NCI-H2107 treated with DMSO at 0.1 percent for 48 hours (cell line): ENCODE data around the gene SETMAR.
"Not testable (repeated sequence)": the region's sequence is repeated elsewhere in the genome, so short reads cannot be mapped to it uniquely, and the experiment has no call there.

Experiments
- DNase-seq: peaks from one replicate; lab custom pipeline; 2025; ENCODE audit not compliant: unreplicated experiment; lab: John Stamatoyannopoulos, UW

SETMAR gene

GRCh38 chr3:4313606-4314293, 10.6 kb downstream of the SETMAR start:
- no peak for DNase-seq

GRCh38 chr3:4314688-4315087, 11.5 kb downstream of the SETMAR start:
- DNase-seq, result no peak

DNA sequence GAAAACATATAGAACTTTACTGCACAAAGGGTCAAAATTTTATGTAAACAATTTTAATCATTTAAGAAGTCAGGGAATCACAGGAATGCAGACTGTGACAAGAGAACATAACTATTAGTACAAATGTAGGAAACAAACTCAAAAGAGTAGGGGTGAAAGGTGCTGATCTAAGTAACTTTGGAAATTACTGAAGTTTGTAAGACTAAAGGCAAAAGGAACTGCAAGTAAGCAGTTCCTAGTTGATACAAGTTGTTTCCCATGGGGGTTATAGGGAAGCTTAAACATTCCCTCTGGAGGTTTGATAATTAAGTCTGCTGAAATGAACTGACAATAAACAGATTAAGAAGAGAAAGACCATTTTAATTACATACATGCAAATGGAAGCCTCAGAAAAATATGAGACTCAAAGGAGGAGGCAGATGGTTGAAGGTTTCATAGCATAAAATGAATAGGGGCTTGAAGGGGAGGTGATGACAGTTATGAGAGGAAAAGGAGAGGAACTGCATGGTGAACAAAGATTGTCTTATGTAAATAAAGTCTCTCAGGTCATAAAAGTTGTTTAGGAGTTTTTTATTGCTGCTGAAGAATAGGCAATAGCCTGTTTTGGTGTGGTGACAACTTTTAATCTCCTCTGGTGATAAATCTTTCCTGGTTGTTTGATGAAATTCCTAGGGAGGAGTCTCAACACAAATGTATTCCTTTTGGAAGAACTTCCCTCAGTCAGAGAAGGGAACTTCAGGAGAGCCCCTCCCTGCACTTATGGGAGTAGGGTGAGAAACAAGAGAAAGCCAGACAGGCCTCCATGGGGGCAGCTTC, 17.1 kb downstream of the SETMAR start:
- no peak for DNase-seq

DNA sequence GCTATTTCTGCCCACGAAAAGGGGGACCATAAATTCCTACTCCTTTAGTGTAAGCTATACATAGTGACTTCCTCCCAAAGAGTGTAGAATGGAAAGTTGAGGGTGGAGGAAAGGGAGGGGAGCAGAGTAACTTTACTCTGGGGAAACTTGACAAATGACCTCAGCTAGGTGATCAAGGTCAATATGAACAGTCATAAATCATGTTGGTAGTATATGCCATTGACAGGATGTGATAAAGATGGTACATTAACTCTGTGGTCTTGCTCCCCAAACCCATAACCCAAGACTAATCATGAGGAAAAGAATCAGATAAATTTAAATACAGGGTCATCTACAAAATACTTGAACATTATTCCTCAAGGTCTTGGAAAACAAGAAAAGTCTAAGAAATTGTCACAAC, 18.6 kb downstream of the SETMAR start:
- DNase-seq, result no peak

GRCh38 chr3:4322635-4323034, 19.5 kb downstream of the SETMAR start:
- DNase-seq, result no peak

GRCh38 chr3:4323246-4324027, 20.3 kb downstream of the SETMAR start:
- DNase-seq, result no peak

DNA sequence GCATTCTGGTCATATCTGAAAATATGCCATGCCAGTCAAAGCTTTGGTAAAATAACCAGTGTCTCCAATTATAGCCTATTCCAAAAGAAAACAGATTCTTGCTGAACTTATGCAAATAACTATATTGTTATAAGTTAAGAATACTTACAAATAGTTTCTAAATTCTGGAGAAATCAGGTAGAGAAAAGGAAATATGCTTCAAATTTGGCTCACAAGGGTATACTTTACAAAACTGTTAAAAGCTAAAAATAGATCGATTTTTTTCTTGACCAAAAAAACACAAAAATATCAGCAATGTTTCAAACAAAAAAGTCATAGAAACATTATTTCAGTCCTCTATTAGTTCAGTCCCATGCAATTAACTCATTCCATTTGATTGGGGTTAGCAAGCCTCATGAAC, 23.7 kb downstream of the SETMAR start:
- DNase-seq, result no peak

DNA sequence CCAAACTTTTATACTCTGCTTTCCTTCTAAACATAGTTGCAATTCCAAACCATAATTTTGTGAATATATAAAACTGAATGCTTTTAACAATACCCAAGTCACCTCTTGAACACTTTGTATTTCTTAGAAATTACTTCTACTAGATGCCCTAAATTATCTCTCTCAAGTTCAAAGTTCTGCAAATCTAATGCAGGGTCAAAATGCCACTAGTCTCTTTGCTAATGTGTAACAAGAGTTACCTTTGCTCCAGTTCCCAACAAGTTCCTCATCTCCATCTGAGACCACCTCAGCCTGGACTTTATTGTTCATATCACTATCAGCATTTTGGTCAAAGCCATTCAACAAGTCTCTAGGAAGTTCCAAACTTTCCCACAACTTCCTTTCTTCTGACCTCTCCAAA, 26.6 kb downstream of the SETMAR start:
- not testable (repeated sequence) for DNase-seq

DNA sequence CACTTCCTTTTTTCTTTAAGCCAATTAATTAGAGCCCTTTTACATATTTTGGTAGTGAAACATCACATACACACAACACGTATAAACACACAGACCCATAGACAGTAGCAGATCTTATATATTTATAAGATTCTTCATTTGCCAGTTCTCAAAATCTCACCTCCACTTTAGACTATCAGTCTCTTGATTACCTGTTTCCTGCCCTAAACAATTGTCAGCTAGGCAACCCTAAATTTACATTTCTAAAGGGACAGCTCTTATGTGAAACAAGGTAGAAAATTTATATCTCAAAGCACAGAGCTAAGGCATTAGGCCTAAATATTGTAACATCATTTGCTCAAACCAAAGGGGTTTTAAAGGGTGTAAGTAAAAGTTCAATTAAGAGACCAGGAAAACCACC, 28.9 kb downstream of the SETMAR start:
- no peak for DNase-seq

DNA sequence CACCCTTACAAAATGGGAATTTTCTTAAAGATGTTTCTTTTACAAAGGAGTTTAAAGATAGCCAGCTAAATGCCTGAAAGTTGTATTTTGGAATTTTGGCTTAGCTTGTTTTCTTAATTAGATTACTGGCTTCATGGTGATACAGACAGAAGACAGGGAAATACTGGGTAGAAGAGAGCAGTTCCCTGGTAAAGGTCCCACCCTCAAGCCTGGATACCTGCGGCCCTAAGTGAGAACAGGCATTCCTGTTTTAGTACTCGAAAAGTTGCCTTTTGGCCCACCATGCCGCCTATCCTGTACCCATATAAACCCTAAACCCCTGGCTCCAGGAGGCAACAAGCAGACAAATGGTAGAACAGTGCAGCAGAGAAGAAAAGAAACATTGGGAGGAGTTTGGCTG, 29.4 kb downstream of the SETMAR start:
- no peak for DNase-seq

DNA sequence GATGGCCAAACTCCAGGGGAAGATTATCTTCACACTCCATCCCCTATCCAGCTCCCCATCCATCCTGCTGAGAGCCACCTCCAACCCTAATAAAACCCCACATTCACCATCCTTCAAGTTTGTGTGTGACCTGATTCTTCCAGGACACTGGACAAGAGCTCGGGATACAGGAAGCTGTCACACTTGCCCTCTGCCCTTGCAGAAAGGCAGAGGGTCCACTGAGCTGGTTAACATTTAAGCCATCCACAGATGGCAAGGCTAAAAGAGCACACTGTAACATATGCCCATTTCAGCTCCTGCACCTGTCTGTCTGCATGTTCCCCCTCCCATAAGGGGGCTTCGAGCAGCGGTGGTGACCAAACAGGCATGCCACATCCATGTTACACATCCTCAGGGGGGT, 29.8 kb downstream of the SETMAR start:
- DNase-seq, result no peak

GRCh38 chr3:4334548-4334947, 31.4 kb downstream of the SETMAR start:
- DNase-seq, result no peak

DNA sequence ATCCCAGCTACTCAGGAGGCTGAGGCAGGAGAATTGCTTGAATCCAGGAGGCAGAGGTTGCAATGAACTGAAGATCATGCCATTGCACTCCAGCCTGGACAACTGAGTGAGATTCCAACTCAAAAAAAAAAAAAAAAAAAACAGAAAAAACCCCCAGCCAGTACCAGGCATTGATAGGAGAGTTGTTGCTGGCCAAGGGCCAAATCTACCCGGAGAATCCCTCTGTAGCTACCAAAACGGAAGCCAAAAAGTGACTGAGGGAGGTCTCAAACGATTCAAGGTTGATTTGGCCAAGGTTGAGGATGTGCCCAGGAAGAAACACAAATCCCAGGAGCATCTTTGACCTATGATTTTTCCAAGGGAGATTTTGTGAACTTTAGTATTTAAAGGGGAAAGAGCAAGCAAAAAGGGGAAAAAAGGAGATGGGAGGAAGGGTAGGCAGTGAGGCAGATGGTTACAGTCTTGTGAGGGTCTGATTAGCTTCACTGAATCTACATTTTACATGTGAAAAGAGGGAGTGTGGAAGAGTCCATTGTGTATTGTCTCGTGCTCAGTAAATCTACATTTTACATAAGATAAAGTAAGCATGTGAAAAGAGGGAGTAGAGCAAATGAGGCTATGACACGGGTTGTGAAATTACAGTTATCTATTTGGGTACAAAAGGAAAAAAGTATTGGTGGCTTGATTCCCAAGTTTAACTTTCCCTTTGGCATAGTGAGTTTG, 32.8 kb downstream of the SETMAR start:
- no peak for DNase-seq

DNA sequence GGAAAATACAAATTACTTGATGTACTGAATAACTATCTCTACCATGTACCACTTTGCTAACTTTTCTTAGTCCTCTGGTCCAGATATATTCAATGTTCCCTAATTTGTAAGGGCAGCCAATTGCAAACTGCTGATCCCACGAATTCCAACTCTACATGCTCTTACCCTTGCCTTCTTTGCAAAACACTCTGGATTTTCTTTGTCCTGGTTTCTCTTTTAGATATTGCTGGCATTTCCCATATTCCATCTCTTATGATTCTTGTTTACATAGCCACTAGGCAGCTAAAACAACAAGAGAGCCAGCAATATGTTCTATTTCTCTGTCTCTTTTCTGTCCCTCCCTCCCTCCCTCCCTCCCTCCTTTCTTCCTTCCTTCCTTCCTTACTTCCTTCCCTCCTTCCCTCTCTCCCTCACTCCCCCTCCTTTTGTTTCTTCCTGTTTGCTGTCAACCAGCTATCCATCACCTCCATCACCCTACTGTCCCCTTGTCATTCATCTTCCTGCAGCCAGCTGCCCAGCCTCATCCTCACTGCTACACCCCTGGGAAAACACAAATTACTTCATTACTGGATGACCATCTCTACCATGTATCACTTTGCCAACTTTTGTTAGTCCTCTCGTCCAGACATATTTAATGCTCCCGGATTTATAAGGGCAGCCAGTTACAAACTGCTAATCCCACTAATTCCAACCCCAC, 33.8 kb downstream of the SETMAR start:
- no peak for DNase-seq

DNA sequence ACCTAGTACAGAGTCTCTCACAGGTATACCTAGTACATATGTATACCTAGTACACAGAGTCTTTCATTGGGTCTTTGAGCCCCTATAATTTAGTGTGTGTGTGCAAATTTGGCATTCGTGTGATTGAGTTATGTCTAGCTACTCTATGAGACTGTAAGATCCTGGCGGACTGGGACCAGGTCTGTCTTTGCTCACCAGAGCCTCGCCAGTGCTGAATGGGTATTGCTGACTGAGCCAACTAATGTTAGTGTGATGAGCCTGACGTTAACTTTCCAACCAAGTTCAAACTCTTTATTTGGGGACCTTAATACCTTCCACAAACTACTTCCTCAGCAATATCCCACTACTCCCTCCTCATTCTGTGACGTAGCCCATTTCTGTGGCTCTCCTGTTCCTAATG, 35.6 kb downstream of the SETMAR start:
- no peak for DNase-seq

DNA sequence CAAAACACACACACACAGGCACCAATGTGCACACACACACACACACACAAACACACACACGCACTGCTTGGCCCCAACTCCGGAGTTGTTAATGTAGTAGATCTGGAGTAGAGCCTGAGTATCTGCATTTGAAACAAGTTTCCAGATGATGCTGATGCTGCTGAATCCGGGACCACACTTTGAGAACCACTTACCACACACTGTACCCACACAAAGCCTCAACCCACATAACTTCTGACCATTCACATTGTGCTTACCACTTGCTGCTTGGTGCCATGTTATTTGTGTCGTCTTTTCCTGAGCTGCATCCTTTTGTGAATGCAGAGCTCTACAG, 36.9 kb downstream of the SETMAR start:
- DNase-seq, result no peak

- no peak for DNase-seq
Measured at GRCh38 chr3:4340411-4341335, 37.5 kb downstream of the SETMAR start.

DNA sequence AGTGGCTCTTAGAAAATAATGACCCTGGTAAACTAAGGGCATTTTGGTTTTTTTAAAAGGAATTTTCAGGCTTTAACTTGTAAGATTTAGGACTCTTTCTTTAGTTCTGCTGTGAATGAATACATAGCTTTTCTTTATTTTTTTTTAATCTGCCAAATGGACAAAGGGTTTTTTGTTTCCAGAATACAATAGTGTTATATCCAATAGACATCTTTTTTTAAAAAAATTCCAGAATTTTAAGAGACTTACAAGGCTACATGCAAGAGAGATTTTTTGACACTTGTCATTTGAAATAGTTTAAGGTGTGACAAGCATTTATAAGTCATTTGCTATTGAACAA, 38.1 kb downstream of the SETMAR start:
- DNase-seq, result no peak

GRCh38 chr3:4343258-4343657, 40.1 kb downstream of the SETMAR start:
- DNase-seq, result no peak

GRCh38 chr3:4350789-4351163, 47.6 kb downstream of the SETMAR start:
- peak; percentile 7 for DNase-seq
